Neuronal stem cell (in vitro differentiated cells): ENCODE data around the gene TANGO6.

Source experiments
- DNase-seq: peaks from one replicate; pipeline ENCODE4 v3.0.0-alpha.2; 2013; ENCODE audit warnings: low spot score
- H2AFZ ChIP-seq: one replicate; pipeline ENCODE4 v1.6.1; 2013; ENCODE audit warnings: mild to moderate bottlenecking, low read length, inconsistent platforms
- H2AK5ac ChIP-seq: 2 replicates; pipeline ENCODE4 v1.6.1; 2013; ENCODE audit warnings: low read depth, mild to moderate bottlenecking, inconsistent platforms, low read length, moderate library complexity, mixed read lengths
- H2BK120ac ChIP-seq: 2 replicates; pipeline ENCODE4 v1.6.1; 2013; ENCODE audit warnings: low read depth, mild to moderate bottlenecking, inconsistent platforms, low read length, moderate library complexity, mixed read lengths
- H2BK12ac ChIP-seq: one replicate; pipeline ENCODE4 v1.6.1; 2013; ENCODE audit warnings: low read length, inconsistent platforms
- H2BK15ac ChIP-seq: 2 replicates; pipeline ENCODE4 v1.6.1; 2013; ENCODE audit warnings: mild to moderate bottlenecking, low read length, inconsistent platforms, mixed read lengths
- H2BK5ac ChIP-seq: one replicate; pipeline ENCODE4 v1.6.1; 2013; ENCODE audit warnings: inconsistent platforms, mild to moderate bottlenecking, low read length, moderate library complexity
- H3K14ac ChIP-seq: one replicate; pipeline ENCODE4 v1.6.1; 2013; ENCODE audit warnings: low read length, inconsistent platforms
- H3K18ac ChIP-seq: 2 replicates; pipeline ENCODE4 v1.6.1; 2013; ENCODE audit warnings: low read length, inconsistent platforms
- H3K23ac ChIP-seq: 2 replicates; pipeline ENCODE4 v1.6.1; 2013; ENCODE audit warnings: low read depth, mild to moderate bottlenecking, mixed read lengths, low read length, inconsistent platforms; ENCODE audit not compliant: poor library complexity
- H3K27ac ChIP-seq: replicated peaks from 3 replicates; pipeline ENCODE4 v1.5.1; 2013; ENCODE audit warnings: low read length, inconsistent platforms
- H3K27me3 ChIP-seq, 3 experiments: 2 replicates each; pipeline ENCODE4 v1.6.1; 2013; ENCODE audit warnings: low read length in 3 of 3, mild to moderate bottlenecking in 2 of 3, inconsistent platforms in 1 of 3, low read depth in 1 of 3, mixed read lengths in 1 of 3, moderate library complexity in 1 of 3; ENCODE audit not compliant: control insufficient read depth in 3 of 3, insufficient read depth in 3 of 3
- H3K36me3 ChIP-seq, 2 donors: replicated peaks in 1 of 2; 2 replicates each; pipeline ENCODE4 v1.6.1; 2013; ENCODE audit warnings: low read length in 2 of 2; ENCODE audit not compliant: control insufficient read depth in 2 of 2, insufficient read depth in 2 of 2
- H3K4ac ChIP-seq: 2 replicates; pipeline ENCODE4 v1.6.1; 2013; ENCODE audit warnings: inconsistent platforms, mild to moderate bottlenecking, low read length, moderate library complexity
- H3K4me1 ChIP-seq, 2 donors: 1 replicate in 1 of 2; 2 replicates in 1 of 2; pipeline ENCODE4 v1.6.1; 2013; ENCODE audit warnings: low read length in 2 of 2, low read depth in 1 of 2; ENCODE audit not compliant: control insufficient read depth in 2 of 2, insufficient read depth in 1 of 2
- H3K4me2 ChIP-seq: one replicate; pipeline ENCODE4 v1.6.1; 2013; ENCODE audit warnings: mild to moderate bottlenecking, low read length, inconsistent platforms; ENCODE audit not compliant: insufficient read depth, poor library complexity, severe bottlenecking
- H3K4me3 ChIP-seq, 2 donors: 2 replicates each; pipeline ENCODE4 v1.5.1; 2013; ENCODE audit warnings: low read length in 2 of 2, mild to moderate bottlenecking in 2 of 2, inconsistent platforms in 1 of 2, moderate library complexity in 1 of 2
- H3K79me1 ChIP-seq: one replicate; pipeline ENCODE4 v1.6.1; 2013; ENCODE audit warnings: low read depth, mild to moderate bottlenecking, inconsistent platforms, low read length, moderate library complexity
- H3K9ac ChIP-seq: one replicate; pipeline ENCODE4 v1.6.1; 2013; ENCODE audit warnings: mild to moderate bottlenecking, low read depth, low read length, inconsistent platforms; ENCODE audit not compliant: poor library complexity
- H3K9me3 ChIP-seq, 2 donors: replicated peaks in 1 of 2; 2 replicates each; pipeline versions ENCODE3 to v1.6.1; 2013; ENCODE audit warnings: low read length in 2 of 2, mild to moderate bottlenecking in 2 of 2, inconsistent platforms in 1 of 2, low read depth in 1 of 2, mixed read lengths in 1 of 2, moderate library complexity in 1 of 2; ENCODE audit not compliant: control insufficient read depth in 2 of 2, insufficient read depth in 1 of 2
- H4K8ac ChIP-seq: one replicate; pipeline ENCODE4 v1.6.1; 2013; ENCODE audit warnings: low read depth, mild to moderate bottlenecking, inconsistent platforms, low read length, moderate library complexity
- H4K91ac ChIP-seq: one replicate; pipeline ENCODE4 v1.6.1; 2013; ENCODE audit warnings: low read length, low read depth, mild to moderate bottlenecking, inconsistent platforms; ENCODE audit not compliant: poor library complexity
- WGBS, 2 donors: extraction: QIAGEN DNeasy Blood & Tissue Kit; methylation state at CpG; one replicate each; pipeline ENCODE4 v1.1.7; 2013; ENCODE audit warnings: missing lambda C conversion rate in 2 of 2, mixed read lengths in 1 of 2; ENCODE audit not compliant: insufficient read length in 2 of 2, insufficient replicate concordance in 1 of 2; ENCODE audit errors: extremely low coverage in 2 of 2; 5-methylcytosine and 5-hydroxymethylcytosine counted together

TANGO6 gene

GRCh38 chr16:68900009-68900408 lies 56.7 kb downstream of the TANGO6 start:
- H3K79me1 ChIP-seq = no peaks in the 10 kb centered on the region
- peaks cover 0 to 2% of the 10 kb centered on the region in 2 donors for H3K36me3 ChIP-seq
- H3K4me3 ChIP-seq = peak overlapping the region in 1 of 2 donors; percentile 35
- no peak overlapping the region for H2AK5ac ChIP-seq
- no peaks in the 10 kb centered on the region for H3K9me3 ChIP-seq
- no peak overlapping the region for H3K4me2 ChIP-seq
- no peak overlapping the region for H2AFZ ChIP-seq
- H3K14ac ChIP-seq = no peak overlapping the region
- no peaks in the 10 kb centered on the region for H3K27me3 ChIP-seq
- H2BK120ac ChIP-seq = no peak overlapping the region
- no peak overlapping the region for H3K9ac ChIP-seq
- no peak overlapping the region for H2BK15ac ChIP-seq
- no peaks in the 10 kb centered on the region for H3K4me1 ChIP-seq
- DNase-seq = no peak
- H3K18ac ChIP-seq = no peak overlapping the region
- no peak overlapping the region for H2BK5ac ChIP-seq
- no CpG with 5 or more reads among the region's 4 CpGs for WGBS, 2 donors
- no peak overlapping the region for H3K27ac ChIP-seq
- no peak overlapping the region for H3K4ac ChIP-seq
- H2BK12ac ChIP-seq = no peak overlapping the region
- H4K8ac ChIP-seq = no peak overlapping the region
- no peak overlapping the region for H4K91ac ChIP-seq
- no peak overlapping the region for H3K23ac ChIP-seq

DNA sequence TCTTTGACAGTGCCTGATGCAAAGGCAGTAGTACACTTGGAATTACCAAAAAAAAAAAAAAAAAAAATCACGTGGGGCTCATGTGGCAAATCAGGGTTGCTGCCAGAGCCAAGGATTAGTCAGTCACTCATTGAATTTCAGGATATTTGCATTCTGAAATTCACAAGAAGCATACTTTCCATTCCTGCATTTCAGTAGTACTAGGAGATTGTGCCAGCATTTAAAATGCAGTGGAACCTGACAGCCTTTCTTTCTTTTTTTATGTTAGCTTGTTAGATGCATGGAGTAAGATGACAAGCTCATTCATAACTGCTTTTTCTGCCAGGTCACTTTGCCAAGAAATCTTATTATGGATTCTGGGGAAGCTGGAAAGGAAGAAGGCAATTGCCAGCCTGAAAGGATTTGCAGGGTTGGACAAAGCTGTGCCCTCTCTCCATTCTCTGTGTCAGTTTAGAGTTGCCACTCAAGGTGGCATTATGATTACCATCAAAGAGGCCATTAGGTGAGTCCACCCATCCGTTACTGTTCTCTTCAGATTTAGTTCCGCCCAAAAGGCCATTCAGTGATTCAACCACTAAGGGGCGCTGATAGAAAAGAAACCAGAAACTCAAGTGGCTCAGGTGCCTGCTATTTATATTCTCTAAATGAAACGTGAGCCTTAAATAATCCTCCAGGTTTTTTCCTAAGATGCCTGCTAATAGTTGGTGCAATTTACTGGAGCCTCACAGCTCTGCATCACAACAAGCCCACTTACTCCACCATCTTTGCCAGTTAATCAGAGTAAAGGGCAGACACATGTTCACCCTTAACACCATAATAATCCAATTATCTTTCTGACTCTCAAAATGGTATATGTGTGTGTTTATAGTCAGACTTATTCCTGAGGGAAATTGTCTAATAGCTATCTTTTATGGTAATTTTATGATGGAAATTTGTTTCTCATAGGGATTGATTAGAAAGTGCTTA lies 59.0 kb downstream of the TANGO6 start:
- H3K14ac ChIP-seq = no peak overlapping the region
- no peaks in the 10 kb centered on the region for H3K9me3 ChIP-seq
- H4K91ac ChIP-seq = no peak overlapping the region
- H4K8ac ChIP-seq = no peak overlapping the region
- no peak overlapping the region for H2BK5ac ChIP-seq
- no peak overlapping the region for H3K4me2 ChIP-seq
- no peak overlapping the region for H2BK15ac ChIP-seq
- H3K79me1 ChIP-seq = no peaks in the 10 kb centered on the region
- peaks cover 0 to 2% of the 10 kb centered on the region in 2 donors for H3K36me3 ChIP-seq
- no peaks in the 10 kb centered on the region for H3K27me3 ChIP-seq
- H3K27ac ChIP-seq = no peak overlapping the region
- H3K18ac ChIP-seq = no peak overlapping the region
- H2AK5ac ChIP-seq = no peak overlapping the region
- H3K4me1 ChIP-seq = no peaks in the 10 kb centered on the region
- no peak overlapping the region for H3K4ac ChIP-seq
- WGBS, 2 donors = no CpG with 5 or more reads among the region's 5 CpGs
- peak; percentile 55 for DNase-seq
- H2AFZ ChIP-seq = no peak overlapping the region
- no peak overlapping the region for H3K23ac ChIP-seq
- no peak overlapping the region for H3K4me3 ChIP-seq
- H2BK12ac ChIP-seq = no peak overlapping the region
- no peak overlapping the region for H2BK120ac ChIP-seq
- H3K9ac ChIP-seq = no peak overlapping the region

- H3K36me3 ChIP-seq = peaks cover 0 to 2% of the 10 kb centered on the region in 2 donors
- H3K4me3 ChIP-seq = no peak overlapping the region
- H2BK120ac ChIP-seq = no peak overlapping the region
- H2BK12ac ChIP-seq = no peak overlapping the region
- H3K27ac ChIP-seq = no peak overlapping the region
- no peak overlapping the region for H3K18ac ChIP-seq
- no peak for DNase-seq
- no peak overlapping the region for H3K14ac ChIP-seq
- no peak overlapping the region for H4K91ac ChIP-seq
- H3K23ac ChIP-seq = no peak overlapping the region
- no peak overlapping the region for H3K9ac ChIP-seq
- no peak overlapping the region for H4K8ac ChIP-seq
- H2AFZ ChIP-seq = no peak overlapping the region
- H3K27me3 ChIP-seq = no peaks in the 10 kb centered on the region
- H3K9me3 ChIP-seq = no peaks in the 10 kb centered on the region
- no peak overlapping the region for H2AK5ac ChIP-seq
- no peak overlapping the region for H3K4me2 ChIP-seq
- no peak overlapping the region for H2BK5ac ChIP-seq
- WGBS, 2 donors = no CpG with 5 or more reads among the region's 2 CpGs
- H3K79me1 ChIP-seq = no peaks in the 10 kb centered on the region
- no peak overlapping the region for H2BK15ac ChIP-seq
- H3K4me1 ChIP-seq = no peaks in the 10 kb centered on the region
- H3K4ac ChIP-seq = no peak overlapping the region
Observed at GRCh38 chr16:68902969-68903345, 59.6 kb downstream of the TANGO6 start.

GRCh38 chr16:68907297-68907696 lies 64.0 kb downstream of the TANGO6 start:
- H3K4ac ChIP-seq = no peak overlapping the region
- no peak overlapping the region for H2BK15ac ChIP-seq
- H3K27ac ChIP-seq = no peak overlapping the region
- no peak overlapping the region for H2AK5ac ChIP-seq
- no peaks in the 10 kb centered on the region for H3K27me3 ChIP-seq
- no peak overlapping the region for H3K9ac ChIP-seq
- no peaks in the 10 kb centered on the region for H3K9me3 ChIP-seq
- no peak overlapping the region for H2BK5ac ChIP-seq
- no CpG with 5 or more reads among the region's 3 CpGs for WGBS, 2 donors
- no peak overlapping the region for H2AFZ ChIP-seq
- no peaks in the 10 kb centered on the region for H3K79me1 ChIP-seq
- H3K4me3 ChIP-seq = no peak overlapping the region
- H3K14ac ChIP-seq = no peak overlapping the region
- H4K8ac ChIP-seq = no peak overlapping the region
- no peaks in the 10 kb centered on the region for H3K36me3 ChIP-seq
- H3K18ac ChIP-seq = no peak overlapping the region
- no peak for DNase-seq
- no peak overlapping the region for H4K91ac ChIP-seq
- H2BK120ac ChIP-seq = no peak overlapping the region
- no peak overlapping the region for H2BK12ac ChIP-seq
- peaks cover 1 to 14% of the 10 kb centered on the region in 2 donors for H3K4me1 ChIP-seq
- H3K23ac ChIP-seq = no peak overlapping the region
- no peak overlapping the region for H3K4me2 ChIP-seq
